Chondrocyte (in vitro differentiated cells): ENCODE results near the gene PPT2. TPM values are rescaled to one million over a fixed set of nuclear protein-coding genes. Genes with fewer than 3 reads are reported as not detected.

Experiments
- DNase-seq: peaks from one replicate; pipeline ENCODE4 v3.0.0; 2021; ENCODE audit warnings: mixed read lengths, low spot score
- H3K27ac Mint-ChIP-seq: one replicate; pipeline ENCODE4 v1.8.0; 2021; ENCODE audit warnings: mild to moderate bottlenecking, moderate library complexity, mixed read lengths; ENCODE audit not compliant: unreplicated experiment
- H3K27me3 Mint-ChIP-seq: 2 replicates; pipeline ENCODE4 v1.8.0; 2021; ENCODE audit warnings: low read depth, mixed read lengths
- H3K36me3 Mint-ChIP-seq: 2 replicates; pipeline ENCODE4 v1.8.0; 2021; ENCODE audit warnings: low read depth, mixed read lengths
- H3K4me1 Mint-ChIP-seq: 2 replicates; pipeline ENCODE4 v1.8.0; 2021; ENCODE audit warnings: low read depth, mild to moderate bottlenecking, mixed read lengths
- H3K4me3 Mint-ChIP-seq: one replicate; pipeline ENCODE4 v1.8.0; 2021; ENCODE audit warnings: mild to moderate bottlenecking, moderate library complexity, mixed read lengths; ENCODE audit not compliant: unreplicated experiment
- H3K9me3 Mint-ChIP-seq: 2 replicates; pipeline ENCODE4 v1.8.0; 2021; ENCODE audit warnings: low read depth, mixed read lengths
- CTCF ChIP-seq: fragments of 200-600 bp; sonication (generic); IDR thresholded peaks from 2 replicates; pipeline ENCODE4 v1.5.0; 2021; ENCODE audit warnings: antibody characterized with exemption, mild to moderate bottlenecking, moderate library complexity
- total RNA-seq: library from RNA; stranded (reverse); gene quantifications from 3 replicates; pipeline ENCODE4 v1.2.1, GENCODE V29; 2021

The PPT2 gene
- total RNA-seq, 1 donor from 2014 or later = 35.8 TPM

- no peak for TF ChIP-seq CTCF
Measured at GRCh38 chr6:32146687-32147086, 7.3 kb upstream of the PPT2 start.

GRCh38 chr6:32147401-32148132 lies 6.4 kb upstream of the PPT2 start:
- Mint-ChIP-seq H3K4me1 (peaks cover 21% of the 10 kb centered on the region), H3K27me3 (no peaks in the 10 kb centered on the region), H3K9me3 (no peaks in the 10 kb centered on the region), H3K27ac (no peak overlapping the region), H3K36me3 (no peaks in the 10 kb centered on the region), H3K4me3 (no peak overlapping the region)
- TF ChIP-seq CTCF = no peak
- no peak for DNase-seq

More at GRCh38 chr6:32146687-32147086, 7.3 kb upstream of the PPT2 start:
- Mint-ChIP-seq H3K4me3 (no peak overlapping the region), H3K4me1 (peaks cover 14% of the 10 kb centered on the region), H3K36me3 (no peaks in the 10 kb centered on the region), H3K27me3 (no peaks in the 10 kb centered on the region), H3K9me3 (no peaks in the 10 kb centered on the region), H3K27ac (no peak overlapping the region)
- no peak for DNase-seq

GRCh38 chr6:32148289-32149091 lies 5.5 kb upstream of the PPT2 start:
- no peak overlapping the region for H3K4me3 Mint-ChIP-seq
- no peaks in the 10 kb centered on the region for H3K36me3 Mint-ChIP-seq
- H3K27me3 Mint-ChIP-seq = no peaks in the 10 kb centered on the region
- H3K27ac Mint-ChIP-seq = no peak overlapping the region
- DNase-seq = no peak
- peaks cover 27% of the 10 kb centered on the region for H3K4me1 Mint-ChIP-seq
- no peaks in the 10 kb centered on the region for H3K9me3 Mint-ChIP-seq
- no peak for TF ChIP-seq CTCF

- Mint-ChIP-seq H3K36me3 (no peaks in the 10 kb centered on the region), H3K9me3 (no peaks in the 10 kb centered on the region), H3K27me3 (no peaks in the 10 kb centered on the region), H3K27ac (no peak overlapping the region), H3K4me3 (no peak overlapping the region), H3K4me1 (peaks cover 30% of the 10 kb centered on the region)
- no peak for TF ChIP-seq CTCF
- DNase-seq = no peak
Measured at GRCh38 chr6:32149092-32149755, 4.7 kb upstream of the PPT2 start.
